Fibroblast of lung (primary cell): ENCODE results near the gene PDE4D. TPM values are rescaled to one million over a fixed set of nuclear protein-coding genes. Genes with fewer than 3 reads are reported as not detected.

Source experiments
- DNase-seq, 2 donors: peaks; one replicate each; pipeline versions ENCODE4 v3.0.0 to v3.0.0-alpha.2; 2010; ENCODE audit warnings: low read depth in 2 of 2
- H2AFZ ChIP-seq: 2 replicates; pipeline ENCODE4 v1.5.1; 2012; ENCODE audit warnings: low read length, control low read depth, inconsistent platforms
- H3K27ac ChIP-seq: 2 replicates; pipeline ENCODE4 v1.5.1; 2011; ENCODE audit warnings: low read length, control low read depth; ENCODE audit not compliant: insufficient read depth
- H3K27me3 ChIP-seq: 2 replicates; pipeline ENCODE4 v1.5.1; 2011; ENCODE audit warnings: mild to moderate bottlenecking, low read length; ENCODE audit not compliant: control insufficient read depth, insufficient read depth
- H3K36me3 ChIP-seq: 2 replicates; pipeline ENCODE4 v1.5.1; 2011; ENCODE audit warnings: low read length; ENCODE audit not compliant: control insufficient read depth, insufficient read depth
- H3K4me1 ChIP-seq: 2 replicates; pipeline ENCODE4 v1.5.1; 2011; ENCODE audit warnings: low read length; ENCODE audit not compliant: control insufficient read depth, insufficient read depth; ENCODE audit errors: extremely low read depth
- H3K4me2 ChIP-seq: 2 replicates; pipeline ENCODE4 v1.5.1; 2011; ENCODE audit warnings: low read length, control low read depth; ENCODE audit not compliant: insufficient read depth; ENCODE audit errors: extremely low read depth
- H3K4me3 ChIP-seq, 4 experiments: fragments of 200-600 bp in 1 of 4; sonication (generic) in 1 of 4; replicated peaks in 1 of 4; 2 replicates each; pipeline ENCODE4 v1.5.1; 2011 to 2016; ENCODE audit warnings: low read length in 4 of 4, low read depth in 3 of 4, mild to moderate bottlenecking in 3 of 4, control low read depth in 2 of 4, inconsistent platforms in 1 of 4, mixed read lengths in 1 of 4; ENCODE audit not compliant: insufficient read depth in 1 of 4; ENCODE audit errors: control extremely low read depth in 1 of 4
- H3K79me2 ChIP-seq: 2 replicates; pipeline ENCODE4 v1.5.1; 2012; ENCODE audit warnings: mild to moderate bottlenecking, low read length, inconsistent platforms; ENCODE audit not compliant: control insufficient read depth, insufficient read depth
- H3K9ac ChIP-seq: 2 replicates; pipeline ENCODE4 v1.5.1; 2011; ENCODE audit warnings: mild to moderate bottlenecking, low read length, control low read depth; ENCODE audit not compliant: insufficient read depth
- H3K9me3 ChIP-seq: 2 replicates; pipeline ENCODE4 v1.5.1; 2012; ENCODE audit warnings: low read depth, low read length; ENCODE audit not compliant: control insufficient read depth, insufficient read depth
- H4K20me1 ChIP-seq: 2 replicates; pipeline ENCODE4 v1.5.1; 2011; ENCODE audit warnings: low read length; ENCODE audit not compliant: control insufficient read depth, insufficient read depth; ENCODE audit errors: extremely low read depth
- EZH2 ChIP-seq: IDR thresholded peaks from 2 replicates; pipeline ENCODE4 v1.5.1; 2012; ENCODE audit warnings: low read length, control low read depth, mild to moderate bottlenecking; ENCODE audit errors: missing control alignments
- polyA plus RNA-seq, 2 donors: library from polyadenylated mRNA; depleted of rRNA in 1 of 2; stranded (reverse) in 1 of 2; unstranded in 1 of 2; fragments of >200 nt; gene quantifications; 2 replicates each; pipeline ENCODE4 v1.2.1, GENCODE V29; 2011 to 2012; ENCODE audit warnings: missing spikeins in 1 of 2
- total RNA-seq: library from RNA; depleted of rRNA; stranded (reverse); fragments of >200 nt; gene quantifications from 2 replicates; pipeline ENCODE4 v1.2.1, GENCODE V29; 2014
- TF ChIP-seq, protein P1 (sequence below), 2 donors: IDR thresholded peaks in 1 of 2; conservative IDR thresholded peaks in 1 of 2; 1 replicate in 1 of 2; 2 replicates in 1 of 2; pipeline ENCODE4 v1.5.1; 2011 to 2012; ENCODE audit warnings: low read length in 2 of 2, control low read depth in 1 of 2, inconsistent platforms in 1 of 2, low read depth in 1 of 2, mild to moderate bottlenecking in 1 of 2

Gene PDE4D
- total and polyA plus RNA-seq, 2 donors (not counting 1 experiment from before 2014, with no cell fraction given), result 2.1 to 8.3 TPM

- TF ChIP-seq, protein P1, sequence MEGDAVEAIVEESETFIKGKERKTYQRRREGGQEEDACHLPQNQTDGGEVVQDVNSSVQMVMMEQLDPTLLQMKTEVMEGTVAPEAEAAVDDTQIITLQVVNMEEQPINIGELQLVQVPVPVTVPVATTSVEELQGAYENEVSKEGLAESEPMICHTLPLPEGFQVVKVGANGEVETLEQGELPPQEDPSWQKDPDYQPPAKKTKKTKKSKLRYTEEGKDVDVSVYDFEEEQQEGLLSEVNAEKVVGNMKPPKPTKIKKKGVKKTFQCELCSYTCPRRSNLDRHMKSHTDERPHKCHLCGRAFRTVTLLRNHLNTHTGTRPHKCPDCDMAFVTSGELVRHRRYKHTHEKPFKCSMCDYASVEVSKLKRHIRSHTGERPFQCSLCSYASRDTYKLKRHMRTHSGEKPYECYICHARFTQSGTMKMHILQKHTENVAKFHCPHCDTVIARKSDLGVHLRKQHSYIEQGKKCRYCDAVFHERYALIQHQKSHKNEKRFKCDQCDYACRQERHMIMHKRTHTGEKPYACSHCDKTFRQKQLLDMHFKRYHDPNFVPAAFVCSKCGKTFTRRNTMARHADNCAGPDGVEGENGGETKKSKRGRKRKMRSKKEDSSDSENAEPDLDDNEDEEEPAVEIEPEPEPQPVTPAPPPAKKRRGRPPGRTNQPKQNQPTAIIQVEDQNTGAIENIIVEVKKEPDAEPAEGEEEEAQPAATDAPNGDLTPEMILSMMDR (conservative IDR thresholded peaks at IDR 0.05 in 1 of 2, IDR thresholded peaks at IDR 0.05 in 1 of 2; ENCODE audit: low read depth in 1 of 2, low read length in 2 of 2), result no peak
- TF ChIP-seq EZH2, result no peak
- peak; percentile 62 to 88 for DNase-seq
- H3K27ac ChIP-seq, result no peak overlapping the region
Measured at GRCh38 chr5:59542851-59543820, 350.4 kb downstream of the PDE4D start.

GRCh38 chr5:59542306-59542705 is 351.2 kb downstream of the PDE4D start:
- no peaks in the 10 kb centered on the region for H3K79me2 ChIP-seq
- H3K4me3 ChIP-seq, result no peak overlapping the region
- no peak for DNase-seq
- H3K4me1 ChIP-seq, result no peaks in the 10 kb centered on the region
- H3K27ac ChIP-seq, result no peak overlapping the region
- no peaks in the 10 kb centered on the region for H4K20me1 ChIP-seq
- no peaks in the 10 kb centered on the region for H3K27me3 ChIP-seq
- no peak overlapping the region for H2AFZ ChIP-seq
- no peak for TF ChIP-seq EZH2
- TF ChIP-seq, protein P1 (conservative IDR thresholded peaks at IDR 0.05 in 1 of 2, IDR thresholded peaks at IDR 0.05 in 1 of 2; ENCODE audit: low read depth in 1 of 2, low read length in 2 of 2), result no peak
- no peaks in the 10 kb centered on the region for H3K9me3 ChIP-seq
- no peak overlapping the region for H3K4me2 ChIP-seq
- H3K9ac ChIP-seq, result no peak overlapping the region
- H3K36me3 ChIP-seq, result no peaks in the 10 kb centered on the region

More at GRCh38 chr5:59542851-59543820, 350.4 kb downstream of the PDE4D start:
- Histone ChIP-seq H3K4me3 (no peak overlapping the region), H3K9ac (no peak overlapping the region), H2AFZ (no peak overlapping the region), H4K20me1 (no peaks in the 10 kb centered on the region), H3K9me3 (no peaks in the 10 kb centered on the region), H3K36me3 (no peaks in the 10 kb centered on the region), H3K4me1 (no peaks in the 10 kb centered on the region), H3K79me2 (no peaks in the 10 kb centered on the region), H3K27me3 (no peaks in the 10 kb centered on the region), H3K4me2 (no peak overlapping the region)

GRCh38 chr5:59540366-59540765 is 353.2 kb downstream of the PDE4D start:
- no peak overlapping the region for H3K27ac ChIP-seq
- no peaks in the 10 kb centered on the region for H3K4me1 ChIP-seq
- no peak overlapping the region for H3K4me2 ChIP-seq

More at GRCh38 chr5:59540366-59540765, 353.2 kb downstream of the PDE4D start:
- Histone ChIP-seq H4K20me1 (no peaks in the 10 kb centered on the region), H3K9ac (no peak overlapping the region), H3K79me2 (no peaks in the 10 kb centered on the region), H3K36me3 (no peaks in the 10 kb centered on the region), H3K4me3 (no peak overlapping the region), H2AFZ (no peak overlapping the region), H3K27me3 (no peaks in the 10 kb centered on the region), H3K9me3 (no peaks in the 10 kb centered on the region)
- TF ChIP-seq, protein P1 (conservative IDR thresholded peaks at IDR 0.05 in 1 of 2, IDR thresholded peaks at IDR 0.05 in 1 of 2; ENCODE audit: low read depth in 1 of 2, low read length in 2 of 2), result no peak
- no peak for DNase-seq
